AG20443 (cell line): ENCODE measurements around the gene DSP.

Source experiments
- DNase-seq: peaks from one replicate; pipeline ENCODE4 v3.0.0; 2012; ENCODE audit warnings: low spot score, mixed read lengths

DSP gene

DNA sequence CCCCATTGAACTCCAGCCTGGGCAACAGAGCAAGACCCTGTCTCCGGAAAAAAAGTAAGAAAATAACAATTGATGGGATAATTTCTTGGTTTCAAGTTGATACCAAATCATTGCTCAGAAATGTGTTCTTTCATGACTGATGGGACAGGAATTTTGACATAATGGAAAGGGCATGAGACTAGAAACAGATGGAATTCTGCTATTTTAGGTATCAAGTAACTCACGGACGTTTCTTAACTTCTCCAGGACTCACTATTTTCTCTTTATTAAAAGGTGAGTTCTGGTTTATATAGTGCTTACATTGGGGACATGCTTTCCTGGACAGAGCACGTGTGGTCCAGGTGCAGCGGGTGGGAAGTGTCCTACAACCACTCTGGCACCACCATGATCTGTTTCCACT, 6.0 kb upstream of the DSP start:
- peak; percentile 43 for DNase-seq

DNA sequence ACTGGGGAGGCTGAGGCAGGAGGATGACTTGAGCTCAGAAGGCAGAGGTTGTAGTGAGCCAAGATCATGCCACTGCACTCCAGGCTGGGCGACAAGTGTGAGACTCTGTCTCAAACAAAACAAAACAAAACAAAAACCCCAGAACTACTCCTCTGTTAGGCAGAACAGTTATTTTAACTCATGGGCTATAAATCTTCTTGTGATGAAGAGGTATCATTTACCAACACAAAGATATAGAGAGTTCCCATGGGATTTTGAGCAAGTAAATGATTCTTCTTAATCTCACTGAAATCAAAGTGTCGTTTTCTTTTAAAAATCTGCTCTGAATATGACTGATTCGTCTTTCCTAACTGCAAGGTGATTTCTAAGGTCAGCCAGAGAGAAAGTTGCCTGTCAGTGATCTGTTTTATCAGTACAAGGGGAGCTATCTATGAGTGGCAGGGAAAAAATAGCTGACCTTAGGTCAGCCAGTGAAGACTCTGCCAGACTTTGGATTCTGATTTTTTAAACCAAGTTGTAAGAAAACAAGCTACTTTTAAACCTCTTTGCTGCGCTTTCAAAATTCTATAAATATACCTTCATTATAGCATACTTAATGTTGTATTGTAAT, 3.8 kb upstream of the DSP start:
- DNase-seq, result no peak

DNA sequence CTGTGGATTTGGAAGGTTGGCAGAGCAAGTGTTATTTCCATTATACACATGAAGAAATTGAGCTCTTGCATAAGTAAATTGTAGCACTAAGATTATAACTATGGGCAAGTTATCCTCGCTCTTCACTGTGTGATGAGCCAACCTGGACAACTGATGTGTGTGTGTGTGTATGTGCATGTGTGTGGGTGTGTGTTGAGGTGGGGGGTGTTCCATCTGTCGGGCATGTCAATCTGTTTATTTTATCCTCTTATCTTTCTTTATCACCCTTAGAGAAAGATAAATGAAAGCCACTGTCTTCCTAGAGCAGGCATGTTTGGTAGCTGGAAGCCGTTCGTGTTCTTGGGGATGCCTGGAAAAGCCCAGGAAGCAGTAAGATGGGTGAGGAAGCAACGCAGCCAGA, 3.0 kb upstream of the DSP start:
- DNase-seq, result no peak

DNA sequence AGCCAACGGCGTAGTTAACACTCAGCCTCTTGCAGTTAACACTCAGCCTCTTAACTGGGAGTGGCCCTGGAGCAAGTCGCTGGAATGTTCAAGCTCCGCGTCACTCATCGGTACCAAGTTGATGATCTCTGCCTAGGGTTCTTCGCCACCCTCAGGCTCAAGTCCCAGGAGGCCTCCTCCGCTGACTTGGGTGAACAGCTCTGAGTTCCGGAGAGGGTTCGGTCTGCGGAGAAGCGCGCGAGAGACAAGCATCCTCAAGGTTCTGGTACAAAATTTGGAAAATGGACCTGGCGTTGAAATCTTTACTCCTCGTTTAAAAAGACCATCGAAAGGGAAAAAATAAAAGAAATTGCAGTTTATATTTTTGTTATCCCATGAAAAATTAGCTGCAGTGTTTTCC, 876 bp upstream of the DSP start:
- DNase-seq, result no peak

DNA sequence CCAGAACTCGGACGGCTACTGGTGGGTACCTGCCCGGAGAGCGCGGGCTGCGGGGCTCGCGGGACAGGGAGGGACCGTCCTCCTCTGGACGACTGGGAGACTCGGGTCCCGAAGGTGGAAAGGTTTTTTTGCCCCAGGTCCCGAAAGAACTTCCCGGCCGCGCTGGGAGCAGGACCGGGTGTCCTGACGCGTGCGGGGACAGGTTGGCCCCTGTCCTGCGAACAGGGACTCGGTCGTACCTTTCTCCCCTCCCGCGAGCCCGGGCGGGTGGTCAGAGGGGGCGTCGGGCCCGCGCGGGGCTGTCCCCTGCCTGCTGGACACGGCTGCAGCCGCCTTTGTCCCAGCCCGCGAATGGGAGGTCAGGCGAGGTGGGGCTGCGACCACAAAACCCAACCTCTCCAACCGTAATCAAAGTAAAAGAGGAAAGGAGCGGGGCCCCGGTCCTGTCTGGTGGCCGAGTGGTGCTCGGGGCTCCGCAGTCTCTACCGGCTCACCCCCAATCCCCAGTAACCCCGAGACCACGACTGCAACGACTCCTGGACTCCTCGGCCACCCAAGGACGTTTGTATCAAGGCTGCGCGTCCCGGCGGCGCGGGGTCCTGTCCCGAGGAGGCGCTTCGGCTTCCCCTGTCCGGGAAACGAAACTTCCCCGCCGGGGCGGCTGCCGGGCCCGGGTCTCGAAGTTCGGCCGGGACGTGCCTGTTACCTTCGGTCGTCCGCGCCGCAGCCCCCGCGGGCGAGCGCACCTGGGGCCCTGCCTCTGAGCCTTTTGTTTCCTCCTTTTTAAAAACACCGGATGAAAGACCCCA, 798 bp downstream of the DSP start:
- DNase-seq, result peak; percentile 55

DNA sequence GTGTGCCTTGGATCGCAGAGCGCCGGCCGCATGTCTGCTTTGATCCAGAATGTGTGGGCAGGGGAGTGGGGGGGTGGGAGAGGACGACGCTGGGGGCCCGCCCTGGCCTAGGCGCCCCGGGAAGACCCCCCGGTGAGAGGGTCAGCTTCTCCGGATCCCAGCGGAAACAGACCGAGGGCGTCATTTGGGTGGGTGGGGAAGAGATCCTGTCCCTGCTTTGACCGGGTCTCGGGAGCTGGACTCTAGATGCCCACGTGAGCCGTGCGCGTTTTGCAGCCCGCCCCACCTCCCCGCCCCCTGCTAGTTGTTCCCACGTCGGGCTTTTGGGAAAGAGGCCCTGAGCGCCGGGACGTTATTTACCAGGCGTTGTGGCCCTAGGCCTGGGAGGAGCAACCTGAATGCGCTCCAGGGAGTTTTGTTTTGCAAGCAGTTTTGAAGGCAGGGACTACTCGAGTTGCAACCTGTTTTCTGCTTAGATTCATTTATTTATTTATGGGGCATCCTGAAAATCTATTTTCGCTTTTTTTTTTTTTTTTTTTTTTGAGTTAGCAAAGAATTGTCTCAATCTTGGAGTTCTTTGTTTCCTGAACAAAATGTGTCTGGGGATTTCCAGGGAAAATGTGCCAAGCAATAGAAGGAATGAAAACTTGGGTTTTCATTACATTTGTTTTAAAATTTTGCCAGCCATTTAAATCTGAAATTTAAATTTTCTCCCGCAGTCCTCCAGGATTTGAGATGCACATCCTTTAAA, 1.6 kb downstream of the DSP start:
- DNase-seq, result peak; percentile 90

DNA sequence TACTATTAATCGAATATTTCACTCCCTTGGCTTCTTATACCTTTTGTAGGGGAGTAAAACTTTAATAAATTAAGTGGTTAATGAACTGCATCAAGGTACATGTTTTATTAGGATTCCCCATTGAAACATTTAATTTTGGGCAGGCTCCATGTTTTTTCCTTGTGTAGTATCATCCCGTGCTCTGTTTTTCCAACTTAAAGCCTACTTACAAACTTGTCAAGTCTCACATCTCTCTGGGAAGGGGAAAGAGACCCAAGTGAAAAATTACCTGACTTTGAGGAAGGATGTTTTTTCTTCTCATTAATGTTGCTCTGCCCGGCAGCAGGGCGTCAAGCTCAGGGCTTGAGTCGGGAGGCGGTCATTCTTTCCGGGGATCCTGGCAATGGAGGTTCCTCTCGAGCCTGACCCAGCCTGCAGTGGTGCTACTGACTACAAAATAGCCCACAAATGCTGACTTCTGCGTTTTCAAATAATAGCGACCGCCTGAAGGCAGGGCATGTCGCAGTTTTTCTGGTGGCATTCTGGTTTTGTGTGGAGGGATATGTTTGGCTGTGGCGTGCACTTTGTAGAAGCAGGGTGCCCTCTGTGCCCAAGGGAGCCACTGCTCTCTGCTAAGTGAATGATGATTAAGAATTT, 2.4 kb downstream of the DSP start:
- no peak for DNase-seq

DNA sequence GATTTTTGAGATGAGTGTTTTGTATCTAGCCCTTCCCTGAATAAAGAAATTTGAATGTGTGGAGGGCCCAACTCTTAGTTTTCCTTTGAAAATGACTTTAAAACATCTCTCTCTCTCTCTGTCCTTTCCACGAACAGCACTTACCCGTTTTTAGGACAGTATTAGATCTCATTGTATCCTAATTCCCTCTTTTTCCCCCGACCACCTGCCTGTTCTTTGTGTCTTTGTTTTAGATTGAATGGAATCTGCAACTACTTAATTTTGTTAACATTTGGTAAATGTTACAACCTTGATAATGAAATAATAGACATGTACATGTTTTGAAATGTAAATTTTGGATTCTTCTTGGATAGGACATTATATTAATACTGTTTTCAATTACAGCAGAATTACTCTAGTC, 3.1 kb downstream of the DSP start:
- no peak for DNase-seq

DNA sequence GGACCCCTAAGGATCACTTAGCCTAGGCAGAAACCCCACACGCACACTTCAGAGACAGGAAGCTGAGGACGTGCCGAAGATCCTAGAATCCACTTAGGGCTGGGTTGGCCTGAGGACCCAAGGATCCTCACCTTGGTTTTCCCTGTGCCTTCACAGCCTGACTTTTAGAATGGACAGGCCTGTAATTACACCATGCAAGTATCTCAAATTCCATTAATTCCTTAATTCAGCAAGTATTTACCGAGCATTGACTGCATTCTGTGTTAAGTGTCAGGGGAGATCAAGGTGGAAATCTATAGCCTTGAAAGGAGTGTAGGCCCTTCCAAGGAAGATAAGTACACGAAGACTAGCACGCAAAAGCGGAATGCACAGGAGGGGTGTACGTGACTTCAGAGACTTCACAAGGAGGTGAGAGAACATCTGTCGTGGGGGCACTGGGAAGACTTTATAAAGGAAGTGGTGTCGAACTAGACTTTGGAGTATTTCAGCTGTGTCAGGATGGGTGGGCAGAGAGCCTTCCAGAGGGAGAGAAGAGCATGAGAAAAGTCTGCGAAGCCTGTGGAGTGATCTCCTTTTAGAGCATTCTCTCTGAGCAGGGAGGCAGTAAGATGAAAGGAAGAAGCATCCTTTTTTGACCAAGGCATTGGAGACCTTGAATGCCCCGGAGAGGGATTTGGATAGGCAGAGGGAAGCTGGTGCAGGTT, 4.0 kb downstream of the DSP start:
- DNase-seq, result no peak

DNA sequence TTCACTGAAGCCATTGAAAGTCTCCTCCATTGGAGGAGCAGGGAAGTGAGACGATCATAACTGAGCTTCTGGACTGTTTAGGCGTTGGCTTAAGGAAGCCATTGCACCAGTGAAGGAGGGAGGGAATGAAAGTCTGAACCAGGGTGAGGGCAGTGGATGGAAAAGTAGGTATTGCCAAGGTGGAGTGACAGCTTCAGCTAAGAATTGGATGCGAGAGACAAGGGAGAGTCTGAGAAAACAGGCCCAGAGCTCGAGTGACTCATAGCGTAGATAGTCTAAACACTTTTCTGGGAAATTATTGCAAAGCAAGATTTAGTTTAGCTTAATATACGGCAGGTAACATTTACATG, 4.5 kb downstream of the DSP start:
- DNase-seq, result no peak

DNA sequence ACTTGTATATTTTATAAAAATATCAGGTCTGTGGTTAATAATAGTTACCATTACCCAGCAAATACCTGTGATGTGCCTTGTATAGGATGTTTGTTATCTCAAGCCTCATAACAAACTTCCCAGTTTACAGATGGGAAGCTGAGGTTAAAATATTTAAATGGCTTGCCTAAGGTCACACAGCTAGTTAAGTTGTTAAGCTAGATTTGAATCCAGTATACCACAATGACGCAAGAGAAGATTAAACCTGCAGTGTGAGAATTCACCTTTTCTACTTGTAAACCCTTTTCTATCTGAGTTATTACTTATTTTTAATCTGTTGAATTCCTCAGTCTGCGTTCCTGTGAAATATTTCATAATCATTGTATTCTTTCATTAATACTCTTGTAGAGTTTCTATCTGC, 4.9 kb downstream of the DSP start:
- DNase-seq, result no peak

DNA sequence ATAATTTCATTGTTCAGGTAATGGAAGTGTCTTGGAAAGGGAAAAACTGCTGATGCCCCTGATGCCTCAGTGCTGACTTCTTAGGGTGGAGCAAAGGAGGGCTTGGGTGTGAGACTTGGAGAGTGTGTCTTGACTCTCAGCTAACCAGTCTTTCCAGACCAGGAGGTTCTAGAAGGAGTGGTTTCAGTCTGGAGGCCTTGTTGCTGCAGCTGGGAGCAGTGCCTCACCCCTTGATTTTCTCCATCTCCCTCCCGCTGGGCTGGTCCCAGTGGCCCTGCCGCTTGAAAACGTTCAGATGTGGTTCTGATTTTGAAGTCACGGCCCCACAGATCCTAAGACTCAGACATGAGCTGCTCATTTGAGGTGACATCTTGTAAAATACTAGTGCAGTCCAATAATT, 5.4 kb downstream of the DSP start:
- DNase-seq, result no peak

DNA sequence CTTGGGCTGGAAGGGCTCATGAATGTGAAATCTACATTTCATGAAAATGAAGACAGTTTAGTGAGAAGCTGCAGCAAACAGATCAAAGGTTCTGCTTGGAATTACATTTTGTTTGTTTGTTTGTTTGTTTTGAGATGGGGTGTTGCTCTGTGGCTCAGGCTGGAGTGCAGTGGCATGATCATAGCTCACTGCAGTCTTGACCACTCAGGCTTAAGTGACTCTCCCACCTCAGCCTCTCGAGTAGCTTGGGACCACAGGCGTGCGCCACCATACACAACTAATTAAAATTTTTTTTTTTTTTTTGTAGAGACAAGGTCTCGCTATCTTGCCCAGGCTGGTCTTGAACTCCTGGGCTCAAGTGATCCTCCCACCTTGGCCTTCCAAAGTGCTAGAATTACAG, 5.8 kb downstream of the DSP start:
- DNase-seq, result no peak

DNA sequence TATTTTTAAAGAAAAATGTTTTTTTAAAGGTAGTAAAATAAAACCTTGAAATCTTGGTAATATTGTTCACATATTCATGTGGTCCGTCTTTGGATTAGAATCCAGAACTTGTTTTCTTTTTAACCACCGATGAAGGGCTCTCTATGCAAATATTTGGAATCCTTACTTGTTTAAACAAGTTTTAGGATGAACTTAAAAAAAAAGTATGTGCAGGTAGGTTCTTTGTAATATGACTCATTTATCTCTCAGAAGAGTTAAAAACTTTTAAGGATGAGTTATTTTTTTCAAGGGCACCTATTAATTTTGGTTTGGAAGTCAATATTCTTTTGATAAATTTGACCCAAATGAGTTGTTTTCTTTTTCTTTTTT, 8.9 kb downstream of the DSP start:
- no peak for DNase-seq

DNA sequence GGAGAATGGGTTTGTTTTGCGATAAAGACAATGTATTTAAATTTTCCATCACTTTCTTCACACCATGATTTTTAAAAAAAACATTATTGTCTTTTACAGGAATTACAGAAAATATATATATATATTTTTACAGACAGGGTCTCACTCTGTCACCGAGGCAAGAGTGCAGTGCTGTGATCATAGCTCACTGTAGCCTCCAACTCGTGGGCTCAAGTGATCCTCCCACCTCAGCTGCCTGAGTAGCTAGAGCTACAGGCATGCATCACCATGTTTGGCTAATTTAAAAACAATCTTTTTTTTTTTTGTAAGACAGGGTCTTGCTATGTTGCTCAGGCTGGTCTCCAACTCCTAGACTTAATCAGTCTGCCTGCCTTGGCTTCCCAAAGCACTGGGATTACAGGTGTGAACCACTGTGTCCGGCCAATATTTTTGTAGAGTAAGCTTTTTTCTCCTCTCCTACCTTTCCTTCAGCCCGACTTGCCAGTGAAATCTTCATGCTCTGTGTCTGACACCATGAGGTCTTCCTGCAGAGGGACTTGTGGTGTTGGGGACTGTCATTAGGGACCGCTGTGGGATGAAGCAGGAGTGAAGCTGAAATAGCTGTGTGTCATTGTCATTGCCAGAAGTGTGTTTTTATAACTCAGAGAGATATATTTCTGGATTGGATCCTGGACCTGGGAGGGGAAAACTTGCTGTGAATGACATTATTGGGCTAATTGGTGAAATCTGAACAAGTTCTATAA, 13.2 kb downstream of the DSP start:
- no peak for DNase-seq

DNA sequence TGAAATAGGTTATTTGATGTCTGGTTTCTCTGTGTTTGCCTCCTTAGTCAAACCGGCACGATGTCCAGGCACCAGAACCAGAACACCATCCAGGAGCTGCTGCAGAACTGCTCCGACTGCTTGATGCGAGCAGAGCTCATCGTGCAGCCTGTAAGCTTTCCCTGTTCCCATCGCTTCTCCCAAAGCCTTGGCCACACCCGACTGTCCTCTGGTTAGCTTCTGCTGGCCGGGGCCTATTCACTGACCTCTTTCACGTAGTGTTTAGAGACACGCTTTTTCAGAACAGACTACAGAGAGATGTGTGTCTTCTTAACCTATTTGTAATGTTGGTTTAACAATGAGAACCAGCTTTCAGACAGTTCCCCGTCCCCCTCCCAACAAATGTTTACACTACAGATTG, 14.2 kb downstream of the DSP start:
- DNase-seq, result no peak

DNA sequence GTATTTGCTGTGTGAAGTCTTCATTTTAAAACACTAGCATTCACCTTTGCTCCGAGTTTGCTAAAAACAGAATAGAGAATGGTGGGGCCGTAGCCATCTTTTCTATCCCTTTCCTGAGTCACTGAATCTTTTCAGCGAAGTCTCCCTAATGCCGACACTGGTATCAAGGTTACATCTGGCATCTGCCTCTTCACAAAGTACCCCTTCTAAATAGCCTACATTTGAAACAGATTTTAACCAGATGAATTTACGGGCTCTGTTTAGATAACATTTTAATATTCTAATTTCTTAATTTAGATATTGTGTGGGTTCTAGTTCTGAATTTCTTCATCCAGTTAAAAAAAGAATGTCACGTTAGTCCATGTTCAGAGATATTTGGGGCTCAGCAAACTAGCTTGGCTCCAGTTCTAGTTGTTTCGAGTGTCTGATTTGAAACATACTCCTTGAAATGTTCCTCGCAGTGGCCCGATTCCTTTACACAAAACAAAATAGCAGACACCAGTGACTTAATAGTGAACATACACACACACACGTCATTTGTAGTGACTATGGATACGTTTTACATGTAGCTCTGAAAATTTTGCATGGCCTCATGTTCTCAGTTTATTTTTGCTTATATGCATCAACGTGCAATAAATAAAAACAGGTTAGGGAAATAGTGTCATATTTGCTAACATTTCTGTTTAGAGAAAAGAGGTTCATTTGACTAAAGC, 15.1 kb downstream of the DSP start:
- DNase-seq, result no peak

DNA sequence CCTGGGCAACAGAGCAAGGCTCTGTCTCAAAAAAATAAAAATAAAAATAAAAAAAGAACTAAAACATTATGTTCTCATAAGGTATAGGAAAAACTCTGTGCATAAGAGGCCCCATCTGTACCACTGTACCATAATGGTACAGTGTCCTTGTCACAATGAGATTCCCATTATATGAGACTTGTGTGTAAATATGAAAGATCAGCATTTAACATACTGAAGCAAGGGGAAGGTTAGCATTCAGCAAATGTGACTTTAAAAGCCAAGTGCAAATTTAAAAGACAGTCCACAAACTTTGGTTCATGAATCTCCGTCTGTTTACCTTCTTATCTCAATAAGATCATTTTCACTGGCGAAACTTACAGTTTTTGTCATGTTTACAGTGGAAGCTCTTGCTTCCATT, 16.2 kb downstream of the DSP start:
- no peak for DNase-seq

DNA sequence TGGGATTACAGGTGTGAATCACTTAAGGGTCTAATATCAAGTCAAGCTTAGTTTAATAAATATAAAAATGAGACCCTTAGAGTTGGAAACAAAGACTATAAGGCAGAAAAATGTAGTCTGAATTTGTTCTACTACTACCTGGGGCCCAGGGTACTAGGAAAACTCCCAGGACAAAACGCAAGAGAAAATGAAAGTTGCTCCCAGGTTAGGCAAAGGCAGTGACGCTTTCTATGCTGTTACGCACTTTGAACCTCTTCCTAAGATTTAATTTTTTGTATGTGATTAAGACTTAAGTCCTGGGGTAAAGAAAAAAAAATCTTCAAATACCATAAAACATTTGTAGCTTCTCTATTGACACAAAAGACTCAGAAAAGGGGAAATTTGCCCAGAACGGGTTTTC, 17.3 kb downstream of the DSP start:
- no peak for DNase-seq

DNA sequence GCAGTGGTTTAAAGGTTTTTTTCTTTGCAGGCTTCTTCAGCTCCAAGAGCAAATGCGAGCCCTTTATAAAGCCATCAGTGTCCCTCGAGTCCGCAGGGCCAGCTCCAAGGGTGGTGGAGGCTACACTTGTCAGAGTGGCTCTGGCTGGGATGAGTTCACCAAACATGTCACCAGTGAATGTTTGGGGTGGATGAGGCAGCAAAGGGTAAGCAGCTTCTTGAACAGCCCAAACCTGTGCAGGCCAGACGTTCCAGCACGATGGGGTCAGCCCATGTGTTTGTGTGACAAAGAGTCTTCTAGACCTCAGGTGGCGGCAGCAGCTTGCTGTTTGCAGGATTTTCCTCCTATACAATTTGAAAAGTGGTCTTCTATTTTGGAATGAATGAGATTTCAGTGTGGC, 17.7 kb downstream of the DSP start:
- DNase-seq, result no peak
